ENCODE results near the gene MMP25. TPM values are rescaled to one million over a fixed set of nuclear protein-coding genes. Genes with fewer than 3 reads are reported as not detected.

MMP25 gene
- polyA plus RNA-seq, 1 of the 3 experiments (the other 2 are of a cell fraction) = 0.03 TPM

DNA sequence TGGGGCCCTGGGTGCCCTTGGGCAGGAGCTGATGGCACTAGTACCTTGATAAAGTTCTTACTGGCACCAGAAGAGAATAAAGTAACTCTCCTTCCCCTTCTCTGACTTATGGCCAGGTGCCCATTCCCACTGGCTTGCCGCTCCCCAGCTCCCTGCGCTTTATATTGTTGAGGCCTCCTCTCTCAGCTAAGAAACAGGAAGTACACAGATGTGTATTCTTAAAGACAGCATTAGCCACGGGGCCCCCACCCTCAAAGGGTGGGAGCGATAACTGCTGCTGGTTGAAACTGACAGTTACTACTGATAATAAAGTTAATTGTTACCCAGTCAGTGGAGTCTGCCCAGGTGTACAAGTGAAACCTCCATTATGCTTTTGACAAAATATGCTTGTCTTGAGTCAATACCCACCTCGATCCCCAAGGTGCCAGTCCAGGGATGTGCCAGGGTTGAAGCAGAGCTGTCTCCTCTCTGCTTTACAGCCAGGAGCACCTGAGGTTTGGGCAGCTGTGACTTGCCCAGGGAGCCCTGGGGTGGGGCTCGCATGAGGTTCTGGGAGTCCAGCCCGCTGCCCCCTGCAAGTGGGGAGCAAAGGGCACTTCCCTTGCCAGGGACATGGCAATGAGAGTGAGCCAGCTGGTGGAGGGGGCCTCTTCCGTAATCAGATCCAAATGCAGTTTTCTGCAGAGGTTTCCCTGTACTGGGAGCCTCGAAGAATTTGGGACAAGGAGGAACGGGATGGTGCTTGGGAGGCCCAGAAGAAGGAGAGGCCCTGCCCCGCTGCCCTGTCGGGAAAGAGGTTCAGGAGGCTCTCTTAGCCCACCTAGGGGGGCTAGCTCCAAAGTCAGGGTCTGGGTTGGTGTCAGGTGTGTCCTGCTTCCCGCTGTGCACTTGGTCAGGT is 39.1 kb upstream of the MMP25 start (continued):
- TF ChIP-seq, protein P1, sequence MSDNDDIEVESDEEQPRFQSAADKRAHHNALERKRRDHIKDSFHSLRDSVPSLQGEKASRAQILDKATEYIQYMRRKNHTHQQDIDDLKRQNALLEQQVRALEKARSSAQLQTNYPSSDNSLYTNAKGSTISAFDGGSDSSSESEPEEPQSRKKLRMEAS (IDR thresholded peaks at IDR 0.05; ENCODE audit: low read depth) = no peak
- TF ChIP-seq, protein P2, sequence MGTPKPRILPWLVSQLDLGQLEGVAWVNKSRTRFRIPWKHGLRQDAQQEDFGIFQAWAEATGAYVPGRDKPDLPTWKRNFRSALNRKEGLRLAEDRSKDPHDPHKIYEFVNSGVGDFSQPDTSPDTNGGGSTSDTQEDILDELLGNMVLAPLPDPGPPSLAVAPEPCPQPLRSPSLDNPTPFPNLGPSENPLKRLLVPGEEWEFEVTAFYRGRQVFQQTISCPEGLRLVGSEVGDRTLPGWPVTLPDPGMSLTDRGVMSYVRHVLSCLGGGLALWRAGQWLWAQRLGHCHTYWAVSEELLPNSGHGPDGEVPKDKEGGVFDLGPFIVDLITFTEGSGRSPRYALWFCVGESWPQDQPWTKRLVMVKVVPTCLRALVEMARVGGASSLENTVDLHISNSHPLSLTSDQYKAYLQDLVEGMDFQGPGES (IDR thresholded peaks at IDR 0.05; ENCODE audit: low read depth, low read length) = no peak

DNA sequence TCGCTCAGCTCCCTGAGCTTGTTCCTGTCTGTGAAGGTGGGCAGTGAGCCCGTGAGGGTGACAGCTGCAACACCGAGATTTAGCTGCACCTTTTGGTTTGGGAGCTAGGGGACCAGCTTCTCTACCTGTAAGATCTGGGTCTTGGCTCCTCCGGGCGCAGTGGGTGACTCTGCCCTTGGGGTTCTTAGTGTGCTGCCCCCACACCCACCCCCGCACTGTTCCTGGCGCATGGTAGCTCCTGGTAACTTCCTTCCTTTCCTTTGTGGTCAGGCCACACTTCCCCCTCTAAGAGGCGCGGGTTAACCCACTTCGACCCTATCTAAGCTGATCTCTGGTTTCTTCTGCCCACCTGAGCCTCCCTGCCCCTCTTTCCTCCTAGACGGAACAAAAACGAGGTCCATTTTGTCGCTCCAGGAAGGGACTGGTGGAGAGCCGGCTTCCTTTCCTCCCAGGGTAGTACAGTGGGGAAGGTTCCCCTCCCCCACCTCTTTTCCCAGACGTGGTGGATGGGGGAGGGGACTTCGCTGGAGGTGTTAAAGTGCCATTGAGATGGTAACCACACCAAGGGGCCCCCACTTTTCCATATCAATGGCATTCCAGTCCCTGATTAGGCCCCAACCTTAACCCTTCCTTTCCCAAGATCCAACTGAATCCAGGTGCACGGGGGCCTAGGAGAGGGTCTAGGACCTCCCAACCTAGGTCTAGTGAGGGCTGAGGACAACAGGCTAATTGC is 38.2 kb upstream of the MMP25 start:
- no peak for DNase-seq
- Histone ChIP-seq H3K27me3 (ENCODE audit: insufficient read depth) (no peaks in the 10 kb centered on the region), H3K79me2 (ENCODE audit: insufficient read depth) (no peaks in the 10 kb centered on the region), H3K4me1 (ENCODE audit: control insufficient read depth in 1 of 2, insufficient read depth in 2 of 2, low read depth in 1 of 2, low read length in 1 of 2) (peaks cover 0 to 3% of the 10 kb centered on the region in 2 experiments; a peak in 1 of 4 replicates), H3K9me2 (no peaks in the 10 kb centered on the region), H3K36me3 (replicated peaks in 1 of 2; ENCODE audit: control insufficient read depth in 1 of 2, insufficient read depth in 2 of 2, low read length in 1 of 2) (no peaks in the 10 kb centered on the region), H3K4me2 (no peak overlapping the region), H3F3A (replicated peaks; ENCODE audit: insufficient read depth) (no peaks in the 10 kb centered on the region), H3K4me3 (ENCODE audit: low read depth in 2 of 2, low read length in 1 of 2) (no peak overlapping the region), H3K9ac (no peak overlapping the region), H4K20me1 (ENCODE audit: insufficient read depth) (no peaks in the 10 kb centered on the region), H3K27ac (ENCODE audit: low read depth in 2 of 2, low read length in 1 of 2) (no peak overlapping the region), H3K9me3 (no peaks in the 10 kb centered on the region), H2AFZ (ENCODE audit: low read depth) (no peak overlapping the region)
- POLR2A ChIA-PET = no interaction called here
- CTCF ChIA-PET = interaction anchor here (0.6 to 8.2 kb wide), 5 partner anchors 12 to 123 kb away, joined by 3 to 72 read pairs (median 3); partner anchors contain the start of genes CLDN6, HCFC1R1, THOC6 and TNFRSF12A
- 76% methylated on average over 13 of the region's 17 CpGs for WGBS (ENCODE audit: low lambda C conversion rate)
- no peak for TF ChIP-seq SIN3A (IDR thresholded peaks at IDR 0.05; ENCODE audit: borderline replicate concordance, low read depth, low read length)
- peak; percentile 24 for TF ChIP-seq CHD2 (IDR thresholded peaks at IDR 0.05; ENCODE audit: low read length, partially characterized antibody)
- no peak for TF ChIP-seq POLR2AphosphoS5 (IDR thresholded peaks at IDR 0.05; ENCODE audit: low read depth, low read length)

GRCh38 chr16:3008690-3009037 is 37.7 kb upstream of the MMP25 start:
- ChIA-PET CTCF (interaction anchor here (0.6 to 8.2 kb wide), 3 partner anchors 12 to 30 kb away, joined by 3 to 72 read pairs (median 10); partner anchors contain the start of genes CLDN6, HCFC1R1, THOC6 and TNFRSF12A), POLR2A (no interaction called here)
- no peak overlapping the region for H2AFZ ChIP-seq (ENCODE audit: low read depth)
- no peaks in the 10 kb centered on the region for H3K36me3 ChIP-seq (replicated peaks in 1 of 2; ENCODE audit: control insufficient read depth in 1 of 2, insufficient read depth in 2 of 2, low read length in 1 of 2)
- H3K27ac ChIP-seq (ENCODE audit: low read depth in 2 of 2, low read length in 1 of 2) = no peak overlapping the region
- no peak overlapping the region for H3K4me3 ChIP-seq (ENCODE audit: low read depth in 2 of 2, low read length in 1 of 2)
- H3K9ac ChIP-seq = no peak overlapping the region
- 82% methylated on average over 4 of the region's 4 CpGs for WGBS (ENCODE audit: low lambda C conversion rate)
- no peaks in the 10 kb centered on the region for H3K9me3 ChIP-seq
- no peaks in the 10 kb centered on the region for H3K9me2 ChIP-seq
- no peak for DNase-seq
- peaks cover 0 to 3% of the 10 kb centered on the region in 2 experiments; a peak in 1 of 4 replicates for H3K4me1 ChIP-seq (ENCODE audit: control insufficient read depth in 1 of 2, insufficient read depth in 2 of 2, low read depth in 1 of 2, low read length in 1 of 2)
- no peak overlapping the region for H3K4me2 ChIP-seq
- H3F3A ChIP-seq (replicated peaks; ENCODE audit: insufficient read depth) = no peaks in the 10 kb centered on the region
- H3K79me2 ChIP-seq (ENCODE audit: insufficient read depth) = no peaks in the 10 kb centered on the region
- no peaks in the 10 kb centered on the region for H4K20me1 ChIP-seq (ENCODE audit: insufficient read depth)
- no peaks in the 10 kb centered on the region for H3K27me3 ChIP-seq (ENCODE audit: insufficient read depth)
- TF ChIP-seq TEAD4 (IDR thresholded peaks at IDR 0.05; ENCODE audit: borderline replicate concordance, insufficient read depth) (no peak), SIN3A (IDR thresholded peaks at IDR 0.05; ENCODE audit: borderline replicate concordance, low read depth, low read length) (no peak), RAD21 (IDR thresholded peaks at IDR 0.05; ENCODE audit: low read length) (no peak), RFX5 (IDR thresholded peaks at IDR 0.05; ENCODE audit: low read length) (no peak), USF2 (IDR thresholded peaks at IDR 0.05; ENCODE audit: borderline replicate concordance, low read depth, low read length) (no peak), NFIC (IDR thresholded peaks at IDR 0.05; ENCODE audit: borderline replicate concordance) (no peak), EP300 (IDR thresholded peaks at IDR 0.05; ENCODE audit: borderline replicate concordance in 1 of 2, low read depth in 1 of 2, low read length in 1 of 2) (no peak), TAF1 (IDR thresholded peaks at IDR 0.05; ENCODE audit: borderline replicate concordance, low read depth, low read length) (no peak), CHD2 (IDR thresholded peaks at IDR 0.05; ENCODE audit: low read length, partially characterized antibody) (no peak), SMC3 (IDR thresholded peaks at IDR 0.05; ENCODE audit: low read depth, low read length) (no peak), JUND (IDR thresholded peaks at IDR 0.05) (no peak), ELF1 (IDR thresholded peaks at IDR 0.05) (no peak)
- TF ChIP-seq, protein P3, sequence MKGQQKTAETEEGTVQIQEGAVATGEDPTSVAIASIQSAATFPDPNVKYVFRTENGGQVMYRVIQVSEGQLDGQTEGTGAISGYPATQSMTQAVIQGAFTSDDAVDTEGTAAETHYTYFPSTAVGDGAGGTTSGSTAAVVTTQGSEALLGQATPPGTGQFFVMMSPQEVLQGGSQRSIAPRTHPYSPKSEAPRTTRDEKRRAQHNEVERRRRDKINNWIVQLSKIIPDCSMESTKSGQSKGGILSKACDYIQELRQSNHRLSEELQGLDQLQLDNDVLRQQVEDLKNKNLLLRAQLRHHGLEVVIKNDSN (IDR thresholded peaks at IDR 0.05; ENCODE audit: borderline replicate concordance, low read depth) = no peak
- TF ChIP-seq, protein P2 (IDR thresholded peaks at IDR 0.05; ENCODE audit: low read depth, low read length) = no peak
- TF ChIP-seq, protein P4, sequence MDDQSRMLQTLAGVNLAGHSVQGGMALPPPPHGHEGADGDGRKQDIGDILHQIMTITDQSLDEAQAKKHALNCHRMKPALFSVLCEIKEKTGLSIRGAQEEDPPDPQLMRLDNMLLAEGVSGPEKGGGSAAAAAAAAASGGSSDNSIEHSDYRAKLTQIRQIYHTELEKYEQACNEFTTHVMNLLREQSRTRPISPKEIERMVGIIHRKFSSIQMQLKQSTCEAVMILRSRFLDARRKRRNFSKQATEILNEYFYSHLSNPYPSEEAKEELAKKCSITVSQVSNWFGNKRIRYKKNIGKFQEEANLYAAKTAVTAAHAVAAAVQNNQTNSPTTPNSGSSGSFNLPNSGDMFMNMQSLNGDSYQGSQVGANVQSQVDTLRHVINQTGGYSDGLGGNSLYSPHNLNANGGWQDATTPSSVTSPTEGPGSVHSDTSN (IDR thresholded peaks at IDR 0.05) = no peak

All from SK-N-SH (cell line).